Measurements from ENCODE around the gene NYAP2.

The NYAP2 gene

DNA sequence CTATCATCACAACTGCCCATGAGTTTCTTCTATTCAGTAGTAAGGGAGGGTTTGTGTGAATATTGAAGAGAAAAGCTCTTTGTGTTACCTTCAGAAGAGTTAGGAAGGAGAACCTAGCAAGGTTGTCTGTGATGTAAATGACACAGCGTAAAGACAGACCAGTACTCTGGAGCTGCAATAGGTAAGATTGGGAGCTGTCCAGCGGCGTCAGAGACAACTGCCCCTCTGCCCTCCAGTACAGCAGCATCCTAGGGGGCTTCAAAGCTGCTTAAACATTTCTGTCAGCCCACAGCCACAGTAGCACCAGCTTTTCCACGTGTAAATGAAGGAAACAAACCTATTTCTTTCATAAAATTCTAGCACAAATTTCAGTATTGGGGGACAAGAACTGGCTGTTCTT lies 34.5 kb downstream of the NYAP2 start:
- Histone ChIP-seq H3K79me2 (ENCODE audit: insufficient read depth, low read length) (no peaks in the 10 kb centered on the region), H3K9ac (ENCODE audit: low read length) (no peak overlapping the region), H3K27me3 (ENCODE audit: insufficient read depth, low read length) (no peaks in the 10 kb centered on the region), H3K4me1 (ENCODE audit: insufficient read depth, low read length, severe bottlenecking) (peaks cover 15% of the 10 kb centered on the region), H3K9me3 (ENCODE audit: low read length) (no peaks in the 10 kb centered on the region), H2AFZ (ENCODE audit: low read length) (no peak overlapping the region), H4K20me1 (ENCODE audit: insufficient read depth, low read length) (no peaks in the 10 kb centered on the region), H3K9me2 (ENCODE audit: low read depth, low read length) (no peaks in the 10 kb centered on the region), H3K27ac (ENCODE audit: low read depth, low read length, poor library complexity, severe bottlenecking) (no peak overlapping the region), H3K4me2 (ENCODE audit: low read length) (no peak overlapping the region), H3K4me3 (ENCODE audit: low read depth, low read length, poor library complexity, severe bottlenecking) (no peak overlapping the region), H3F3A (ENCODE audit: insufficient read depth, low read length) (no peaks in the 10 kb centered on the region), H3K36me3 (ENCODE audit: insufficient read depth, low read length) (no peaks in the 10 kb centered on the region)
- no peak for TF ChIP-seq EZH2 (IDR thresholded peaks at IDR 0.05; ENCODE audit: borderline replicate concordance, low read length)
- TF ChIP-seq, protein P1, sequence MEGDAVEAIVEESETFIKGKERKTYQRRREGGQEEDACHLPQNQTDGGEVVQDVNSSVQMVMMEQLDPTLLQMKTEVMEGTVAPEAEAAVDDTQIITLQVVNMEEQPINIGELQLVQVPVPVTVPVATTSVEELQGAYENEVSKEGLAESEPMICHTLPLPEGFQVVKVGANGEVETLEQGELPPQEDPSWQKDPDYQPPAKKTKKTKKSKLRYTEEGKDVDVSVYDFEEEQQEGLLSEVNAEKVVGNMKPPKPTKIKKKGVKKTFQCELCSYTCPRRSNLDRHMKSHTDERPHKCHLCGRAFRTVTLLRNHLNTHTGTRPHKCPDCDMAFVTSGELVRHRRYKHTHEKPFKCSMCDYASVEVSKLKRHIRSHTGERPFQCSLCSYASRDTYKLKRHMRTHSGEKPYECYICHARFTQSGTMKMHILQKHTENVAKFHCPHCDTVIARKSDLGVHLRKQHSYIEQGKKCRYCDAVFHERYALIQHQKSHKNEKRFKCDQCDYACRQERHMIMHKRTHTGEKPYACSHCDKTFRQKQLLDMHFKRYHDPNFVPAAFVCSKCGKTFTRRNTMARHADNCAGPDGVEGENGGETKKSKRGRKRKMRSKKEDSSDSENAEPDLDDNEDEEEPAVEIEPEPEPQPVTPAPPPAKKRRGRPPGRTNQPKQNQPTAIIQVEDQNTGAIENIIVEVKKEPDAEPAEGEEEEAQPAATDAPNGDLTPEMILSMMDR (IDR thresholded peaks at IDR 0.05; ENCODE audit: low read length), result no peak

GRCh38 chr2:225437319-225437718 lies 37.8 kb downstream of the NYAP2 start:
- no peaks in the 10 kb centered on the region for H3K27me3 ChIP-seq (ENCODE audit: insufficient read depth, low read length)
- H3K4me2 ChIP-seq (ENCODE audit: low read length), result no peak overlapping the region
- H2AFZ ChIP-seq (ENCODE audit: low read length), result no peak overlapping the region
- no peaks in the 10 kb centered on the region for H3K36me3 ChIP-seq (ENCODE audit: insufficient read depth, low read length)
- no peaks in the 10 kb centered on the region for H3F3A ChIP-seq (ENCODE audit: insufficient read depth, low read length)
- H3K27ac ChIP-seq (ENCODE audit: low read depth, low read length, poor library complexity, severe bottlenecking), result no peak overlapping the region
- no peaks in the 10 kb centered on the region for H4K20me1 ChIP-seq (ENCODE audit: insufficient read depth, low read length)
- no peaks in the 10 kb centered on the region for H3K9me3 ChIP-seq (ENCODE audit: low read length)
- H3K9me2 ChIP-seq (ENCODE audit: low read depth, low read length), result no peaks in the 10 kb centered on the region
- H3K79me2 ChIP-seq (ENCODE audit: insufficient read depth, low read length), result no peaks in the 10 kb centered on the region
- TF ChIP-seq, protein P1 (IDR thresholded peaks at IDR 0.05; ENCODE audit: low read length), result no peak
- no peak for TF ChIP-seq EZH2 (IDR thresholded peaks at IDR 0.05; ENCODE audit: borderline replicate concordance, low read length)
- no peak overlapping the region for H3K9ac ChIP-seq (ENCODE audit: low read length)
- H3K4me3 ChIP-seq (ENCODE audit: low read depth, low read length, poor library complexity, severe bottlenecking), result no peak overlapping the region
- peaks cover 15% of the 10 kb centered on the region for H3K4me1 ChIP-seq (ENCODE audit: insufficient read depth, low read length, severe bottlenecking)

GRCh38 chr2:225438248-225438647 lies 38.7 kb downstream of the NYAP2 start:
- no peak overlapping the region for H3K9ac ChIP-seq (ENCODE audit: low read length)
- H3K27ac ChIP-seq (ENCODE audit: low read depth, low read length, poor library complexity, severe bottlenecking), result no peak overlapping the region
- peaks cover 15% of the 10 kb centered on the region for H3K4me1 ChIP-seq (ENCODE audit: insufficient read depth, low read length, severe bottlenecking)
- no peak overlapping the region for H3K4me3 ChIP-seq (ENCODE audit: low read depth, low read length, poor library complexity, severe bottlenecking)
- no peaks in the 10 kb centered on the region for H3K79me2 ChIP-seq (ENCODE audit: insufficient read depth, low read length)
- H2AFZ ChIP-seq (ENCODE audit: low read length), result no peak overlapping the region
- no peak overlapping the region for H3K4me2 ChIP-seq (ENCODE audit: low read length)
- no peaks in the 10 kb centered on the region for H3K27me3 ChIP-seq (ENCODE audit: insufficient read depth, low read length)
- H4K20me1 ChIP-seq (ENCODE audit: insufficient read depth, low read length), result no peaks in the 10 kb centered on the region
- H3K9me2 ChIP-seq (ENCODE audit: low read depth, low read length), result no peaks in the 10 kb centered on the region
- H3K9me3 ChIP-seq (ENCODE audit: low read length), result no peaks in the 10 kb centered on the region
- no peaks in the 10 kb centered on the region for H3K36me3 ChIP-seq (ENCODE audit: insufficient read depth, low read length)
- TF ChIP-seq EZH2 (IDR thresholded peaks at IDR 0.05; ENCODE audit: borderline replicate concordance, low read length), result no peak
- TF ChIP-seq, protein P1 (IDR thresholded peaks at IDR 0.05; ENCODE audit: low read length), result no peak
- H3F3A ChIP-seq (ENCODE audit: insufficient read depth, low read length), result no peaks in the 10 kb centered on the region
